WI38 (cell line): ENCODE results near the gene OLFM2.

Experiments used
- H3K4me3 ChIP-seq: 2 replicates; pipeline ENCODE4 v1.5.1; 2011; ENCODE audit warnings: low read depth, mild to moderate bottlenecking, control low read depth, low read length
- CTCF ChIP-seq: IDR thresholded peaks from 2 replicates; pipeline ENCODE4 v1.5.1; 2012; ENCODE audit warnings: low read depth, mild to moderate bottlenecking, control low read depth, low read length

OLFM2 gene

GRCh38 chr19:9941671-9942070 lies 5.4 kb upstream of the OLFM2 start:
- no peak for TF ChIP-seq CTCF
- no peak overlapping the region for H3K4me3 ChIP-seq

- TF ChIP-seq CTCF = no peak
- H3K4me3 ChIP-seq = no peak overlapping the region
These were observed 4.9 kb upstream of the OLFM2 start for GRCh38 chr19:9941231-9941630.

- no peak for TF ChIP-seq CTCF
- no peak overlapping the region for H3K4me3 ChIP-seq
These were observed 4.5 kb upstream of the OLFM2 start for GRCh38 chr19:9940778-9941177.

- TF ChIP-seq CTCF = no peak
- H3K4me3 ChIP-seq = no peak overlapping the region
These were observed 3.1 kb upstream of the OLFM2 start for GRCh38 chr19:9939301-9939913.

- no peak for TF ChIP-seq CTCF
- no peak overlapping the region for H3K4me3 ChIP-seq
These were observed 691 bp upstream of the OLFM2 start for GRCh38 chr19:9937001-9937411.

GRCh38 chr19:9935506-9936325 lies 599 bp downstream of the OLFM2 start:
- no peak for TF ChIP-seq CTCF
- H3K4me3 ChIP-seq = no peak overlapping the region
